Right ventricle myocardium inferior (tissue), 1 donor: Measurements from ENCODE around the gene TXNDC16. TPM values are rescaled to one million over a fixed set of nuclear protein-coding genes. Genes with fewer than 3 reads are reported as not detected.

Experiments used
- ATAC-seq: fragments of 200-7000 bp; cut with Tn5 transposase; one replicate; pipeline ENCODE4 v1.9.1; 2020; ENCODE audit warnings: mild to moderate bottlenecking, moderate library complexity
- DNase-seq: peaks from one replicate; pipeline ENCODE4 v3.0.0; 2021; ENCODE audit errors: missing footprints
- intact Hi-C: fragments of 100-400 bp; cut with DNase I; formaldehyde crosslinking; loops from one replicate; pipeline ENCODE4 v1.11.0; 2022
- total RNA-seq: library from RNA; stranded (reverse); fragmentation: NEBNext Ultra II Directional; extraction: Animal tissue kit (Norgen Biotek cat#: 25700); gene quantifications from one replicate; pipeline ENCODE4 v1.2.1, GENCODE V29; 2021
- donor health status: DM: no; HTN: yes; CAD: no; lungs with severe emphysema.

Gene TXNDC16
- total RNA-seq, 1 donor from 2014 or later, result 3.4 TPM

DNA sequence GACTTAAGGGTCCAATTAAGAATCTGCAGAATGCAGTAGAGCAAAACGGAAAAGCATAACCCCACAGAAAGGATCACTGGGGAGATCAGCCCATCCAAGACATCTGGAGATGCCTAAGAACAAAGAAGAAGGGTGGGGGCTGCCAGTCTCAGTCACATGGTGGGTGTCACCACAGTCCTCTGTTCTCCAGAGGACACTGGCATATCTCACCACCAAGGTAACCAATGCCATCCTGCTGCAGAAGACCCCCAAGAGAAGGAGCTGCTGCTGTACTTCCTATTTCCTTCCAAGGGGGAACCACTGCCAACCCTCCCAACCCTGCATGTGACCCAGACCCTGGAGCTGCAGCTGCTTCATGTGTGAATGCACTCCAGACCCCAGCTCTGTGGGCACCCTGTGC is 147.0 kb downstream of the TXNDC16 start:
- DNase-seq (no peak), ATAC-seq (no peak)
- intact Hi-C loops, result no loop called here

GRCh38 chr14:52402812-52403526 is 149.3 kb downstream of the TXNDC16 start:
- ATAC-seq (no peak), DNase-seq (no peak)
- intact Hi-C loops, result no loop called here

- DNase-seq, result no peak
- intact Hi-C loops, result no loop called here
- no peak for ATAC-seq
These were observed 151.5 kb downstream of the TXNDC16 start for GRCh38 chr14:52400846-52401245.

DNA sequence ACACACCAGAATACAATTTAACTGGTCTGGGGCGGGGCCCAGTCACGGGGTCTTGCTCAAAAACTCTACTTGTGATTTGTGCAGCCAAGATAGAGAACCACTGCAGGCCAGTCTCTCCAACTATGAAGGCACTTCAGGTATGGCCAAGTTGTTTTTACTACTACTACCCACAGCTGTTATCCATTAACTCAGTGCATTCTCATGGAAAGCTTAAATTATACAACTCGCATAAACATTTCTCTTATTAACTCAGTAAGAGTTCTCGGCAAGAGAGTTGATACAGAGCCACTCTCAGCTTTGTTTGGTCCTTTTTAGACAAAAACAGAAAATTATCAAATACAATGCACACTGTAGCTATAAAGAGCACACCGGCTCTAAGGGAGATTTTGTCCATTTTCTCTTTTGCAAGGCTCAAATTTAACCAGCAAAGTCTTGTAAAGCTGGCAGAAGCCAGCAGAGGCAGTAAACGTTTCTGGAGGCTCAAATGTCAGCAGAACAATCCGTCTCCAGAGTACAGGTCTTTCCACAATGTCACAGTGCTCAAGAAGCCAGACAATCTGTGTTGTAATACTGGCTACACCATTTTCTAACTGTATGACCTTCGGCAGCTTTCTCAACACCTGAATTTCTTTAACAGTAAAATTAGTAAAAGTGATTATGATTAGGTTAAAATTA is 152.2 kb downstream of the TXNDC16 start:
- DNase-seq (no peak), ATAC-seq (no peak)
- intact Hi-C loops, result no loop called here

GRCh38 chr14:52399104-52399503 is 153.2 kb downstream of the TXNDC16 start:
- intact Hi-C loops, result no loop called here
- DNase-seq, result no peak
- no peak for ATAC-seq

GRCh38 chr14:52397844-52398243 is 154.5 kb downstream of the TXNDC16 start:
- no peak for DNase-seq
- no peak for ATAC-seq
- intact Hi-C loops, result no loop called here

DNA sequence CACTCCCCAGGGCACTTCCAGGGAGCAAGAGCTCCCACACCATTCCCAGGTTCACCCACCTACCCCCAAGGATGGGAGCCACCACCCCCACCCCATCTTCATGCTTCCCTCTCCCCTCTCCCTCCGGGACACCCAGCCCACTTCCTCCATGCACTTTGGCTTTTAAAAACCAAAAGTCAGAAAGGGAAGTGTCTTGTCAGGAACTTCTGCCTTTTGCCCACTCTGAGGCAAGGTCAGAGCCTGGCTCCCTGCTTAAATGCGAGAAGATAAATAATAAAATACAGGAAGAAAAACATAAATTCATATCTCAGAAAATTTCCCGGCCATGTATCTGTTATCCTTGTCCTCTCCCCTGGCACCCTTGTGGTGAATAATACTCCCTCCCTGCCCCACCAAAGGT is 156.6 kb downstream of the TXNDC16 start:
- peak; percentile 64 for DNase-seq
- intact Hi-C loops, result no loop called here
- ATAC-seq, result no peak

GRCh38 chr14:52391881-52392615 is 160.3 kb downstream of the TXNDC16 start:
- no peak for ATAC-seq
- no peak for DNase-seq
- intact Hi-C loops, result no loop called here

Other genes with a start within 250 kb of the TXNDC16 start
- 0.76 TPM for gene PTGER2, start 238.2 kb downstream of the TXNDC16 start, total RNA-seq
- gene GPR137C, start 331 bp upstream of the TXNDC16 start, total RNA-seq, result 0.51 TPM
- gene ERO1A, start 143.1 kb upstream of the TXNDC16 start, total RNA-seq, result 15.3 TPM
- 71.7 TPM for gene PSMC6, start 154.7 kb upstream of the TXNDC16 start, total RNA-seq
- 13.1 TPM for gene STYX, start 177.7 kb upstream of the TXNDC16 start, total RNA-seq
- gene GNPNAT1, start 239.1 kb upstream of the TXNDC16 start, total RNA-seq, result 5.2 TPM